HepG2 (cell line): ENCODE data around the gene BCAS1. TPM values are rescaled to one million over a fixed set of nuclear protein-coding genes. Genes with fewer than 3 reads are reported as not detected.

ENCODE experiments used
- ATAC-seq: fragments of 200-7000 bp; cut with Tn5 transposase; 3 replicates; pipeline ENCODE4 v1.9.1; 2020; ENCODE audit warnings: mild to moderate bottlenecking, moderate library complexity
- BruUV-seq: library from RNA; stranded (reverse); fragments of 400-500 nt; replicated peaks from 2 replicates; lab custom pipeline; 2021; lab: Mats Ljungman, UMichigan
- CTCF ChIA-PET: fragments of 300-600 bp; formaldehyde crosslinking; extraction: SDS; loops from one replicate; lab custom pipeline; 2021; ENCODE audit warnings: low total read pairs, inconsistent platforms, low intra/inter-chr PET ratio; lab: Yijun Ruan, JAX
- POLR2A ChIA-PET: fragments of 350-600 bp; sonication (Branson Sonifier 250); formaldehyde crosslinking; loops from one replicate; lab custom pipeline; 2020; ENCODE audit warnings: antibody characterized with exemption, inconsistent platforms; lab: Yijun Ruan, JAX
- DNase-seq: peaks from one replicate; pipeline ENCODE4 v3.0.0-alpha.2; 2015; ENCODE audit warnings: low spot score
- FAIRE-seq: peaks from 3 replicates; lab custom pipeline; 2011; peaks lifted over from hg19 to GRCh38; lab: Jason Lieb, UNC
- H2AFZ ChIP-seq: one replicate; pipeline ENCODE4 v1.6.1; 2011; ENCODE audit warnings: low read length, inconsistent platforms
- H3K27ac ChIP-seq: fragments of 300-600 bp; 3 replicates; pipeline ENCODE4 v1.8.0; 2011; ENCODE audit warnings: mixed run types, mild to moderate bottlenecking, mixed read lengths, low read length, inconsistent platforms; ENCODE audit not compliant: insufficient read depth; ENCODE audit errors: extremely low read length
- H3K27me3 ChIP-seq, 2 experiments: fragments of 200-600 bp in 1 of 2; 2 replicates in 1 of 2; 3 replicates in 1 of 2; pipeline versions ENCODE4 v1.6.0 to v1.8.0; 2011; ENCODE audit warnings: low read length in 2 of 2, mild to moderate bottlenecking in 2 of 2, moderate library complexity in 2 of 2, inconsistent platforms in 1 of 2; ENCODE audit not compliant: insufficient read depth in 2 of 2, control insufficient read depth in 1 of 2
- H3K36me3 ChIP-seq, 2 experiments: fragments of 200-600 bp in 1 of 2; replicated peaks in 1 of 2; 2 replicates in 1 of 2; 3 replicates in 1 of 2; pipeline versions ENCODE4 v1.5.1 to v1.8.0; 2011; ENCODE audit warnings: low read length in 2 of 2, inconsistent platforms in 1 of 2; ENCODE audit not compliant: insufficient read depth in 2 of 2, control insufficient read depth in 1 of 2
- H3K4me1 ChIP-seq: 2 replicates; pipeline ENCODE4 v1.5.1; 2012; ENCODE audit warnings: low read length, inconsistent platforms; ENCODE audit not compliant: insufficient read depth
- H3K4me2 ChIP-seq: 2 replicates; pipeline ENCODE4 v1.6.0; 2011; ENCODE audit warnings: low read depth, low read length, inconsistent platforms
- H3K4me3 ChIP-seq, 3 experiments: fragments of 200-600 bp in 1 of 3; sonication (generic), shearing (Covaris generic) in 1 of 3; replicated peaks in 1 of 3; 2 replicates each; pipeline ENCODE4 v1.5.1; 2011 to 2016; ENCODE audit warnings: low read length in 3 of 3, inconsistent platforms in 2 of 3, low read depth in 2 of 3, mild to moderate bottlenecking in 2 of 3, control low read depth in 1 of 3, mixed read lengths in 1 of 3; ENCODE audit not compliant: insufficient read depth in 1 of 3
- H3K79me2 ChIP-seq: one replicate; pipeline ENCODE4 v1.6.1; 2011; ENCODE audit warnings: low read length, inconsistent platforms; ENCODE audit not compliant: insufficient read depth
- H3K9ac ChIP-seq: 2 replicates; pipeline ENCODE4 v1.6.0; 2011; ENCODE audit warnings: mild to moderate bottlenecking, low read depth, low read length, inconsistent platforms; ENCODE audit not compliant: insufficient read depth
- H3K9me3 ChIP-seq: 2 replicates; pipeline ENCODE4 v1.5.1; 2012; ENCODE audit warnings: mild to moderate bottlenecking, low read length
- H4K20me1 ChIP-seq: 2 replicates; pipeline ENCODE4 v1.6.0; 2011; ENCODE audit warnings: inconsistent platforms, mild to moderate bottlenecking, low read length, moderate library complexity; ENCODE audit not compliant: insufficient read depth
- AGO2 ChIP-seq: fragments of 200-400 bp; formaldehyde crosslinking; optimal IDR thresholded peaks from 2 replicates; pipeline ENCODE3; 2017; ENCODE audit warnings: mild to moderate bottlenecking, low read depth, low read length, moderate library complexity
- CEBPG ChIP-seq: IDR thresholded peaks from 2 replicates; pipeline ENCODE4 v1.6.1; 2016
- E2F1 ChIP-seq: sonication (generic); formaldehyde crosslinking; IDR thresholded peaks from 2 replicates; pipeline ENCODE4 v1.5.0; 2020; ENCODE audit warnings: missing genetic modification reagents
- E2F2 ChIP-seq: sonication (generic); formaldehyde crosslinking; IDR thresholded peaks from 2 replicates; pipeline ENCODE4 v1.4.0; 2020; ENCODE audit warnings: missing genetic modification reagents, borderline replicate concordance
- GPN1 ChIP-seq: sonication (generic); formaldehyde crosslinking; IDR thresholded peaks from 2 replicates; pipeline ENCODE4 v1.5.1; 2020; ENCODE audit warnings: missing genetic modification reagents, borderline replicate concordance
- HNRNPH1 ChIP-seq: fragments of 200-400 bp; formaldehyde crosslinking; optimal IDR thresholded peaks from 2 replicates; pipeline ENCODE3; 2017; ENCODE audit warnings: mild to moderate bottlenecking, low read depth, low read length
- ISL2 ChIP-seq: sonication (generic); formaldehyde crosslinking; IDR thresholded peaks from 2 replicates; pipeline ENCODE4 v1.5.0; 2020; ENCODE audit warnings: missing genetic modification reagents
- JUN ChIP-seq: sonication (generic); formaldehyde crosslinking; IDR thresholded peaks from 2 replicates; pipeline ENCODE4 v1.4.0; 2020; ENCODE audit warnings: mild to moderate bottlenecking, missing genetic modification reagents
- PHF8 ChIP-seq: sonication (generic); formaldehyde crosslinking; IDR thresholded peaks from 2 replicates; pipeline ENCODE4 v1.5.0; 2020; ENCODE audit warnings: missing genetic modification reagents
- RBM39 ChIP-seq: fragments of 200-400 bp; formaldehyde crosslinking; IDR thresholded peaks from one replicate; pipeline ENCODE4 v1.6.1; 2018; ENCODE audit warnings: antibody characterized with exemption, mild to moderate bottlenecking, low read depth, low read length; ENCODE audit not compliant: poor library complexity, severe bottlenecking
- SIN3A ChIP-seq: IDR thresholded peaks from 2 replicates; pipeline ENCODE4 v1.6.1; 2011; ENCODE audit warnings: low read depth, mild to moderate bottlenecking, control low read depth, low read length, borderline replicate concordance
- TAF1 ChIP-seq: sonication (generic); formaldehyde crosslinking; IDR thresholded peaks from 2 replicates; pipeline ENCODE4 v1.4.0; 2020; ENCODE audit warnings: missing genetic modification reagents
- ZNF17 ChIP-seq: sonication (generic); formaldehyde crosslinking; IDR thresholded peaks from 2 replicates; pipeline ENCODE4 v1.5.0; 2020; ENCODE audit warnings: mild to moderate bottlenecking, missing genetic modification reagents
- ZNF546 ChIP-seq: sonication (generic); formaldehyde crosslinking; conservative IDR thresholded peaks from 2 replicates; pipeline ENCODE4 v1.8.1; 2023; ENCODE audit warnings: mild to moderate bottlenecking, missing genetic modification reagents
- ZNF713 ChIP-seq: sonication (generic); formaldehyde crosslinking; IDR thresholded peaks from 2 replicates; pipeline ENCODE4 v1.4.0; 2020; ENCODE audit warnings: mild to moderate bottlenecking, missing genetic modification reagents
- WGBS: methylation state at CpG from one replicate; pipeline ENCODE4 v1.1.6; 2017; ENCODE audit warnings: low lambda C conversion rate; 5-methylcytosine and 5-hydroxymethylcytosine counted together
- in situ Hi-C: cut with HindIII; loops from 2 replicates; pipeline ENCODE4 v1.10.0; 2017; ENCODE audit warnings: low pct_unique_long_range_greater_than_20kb; ENCODE audit not compliant: extremely low pct_ligation_motif_present
- intact Hi-C: fragments of 100-400 bp; cut with micrococcal nuclease; formaldehyde crosslinking; loops from one replicate; pipeline ENCODE4 v1.10.0; 2022; ENCODE audit not compliant: unreplicated experiment
- polyA plus RNA-seq, 8 experiments: library from polyadenylated mRNA; depleted of rRNA in 3 of 8; stranded (reverse) in 7 of 8; unstranded in 1 of 8; fragments of >200 nt; fragmentation: Illumina TruSeq in 4 of 8; extraction: Trizol in 4 of 8; gene quantifications; 2 replicates each; pipeline versions ENCODE4 v1.2.1 to v1.2.3, GENCODE V29; 2011 to 2016; ENCODE audit warnings: low read depth in 4 of 8, missing spikeins in 1 of 8, mixed read lengths in 1 of 8; ENCODE audit not compliant: insufficient read depth in 1 of 8
- total RNA-seq, 5 experiments: library from RNA; depleted of rRNA; stranded (reverse); fragments of >200 nt; fragmentation: Illumina TruSeq; extraction: Trizol; gene quantifications; 2 replicates each; pipeline ENCODE4 v1.2.3, GENCODE V29; 2016; ENCODE audit warnings: low read depth in 1 of 5
- TF ChIP-seq, protein P1 (sequence below): IDR thresholded peaks from 2 replicates; pipeline ENCODE4 v1.6.1; 2016; ENCODE audit warnings: missing biosample characterization, missing genetic modification reagents, low read depth
- TF ChIP-seq, protein P2 (sequence below): fragments of 450-650 bp; IDR thresholded peaks from 2 replicates; pipeline ENCODE4 v1.6.1; 2016
- TF ChIP-seq, protein P3 (sequence below): sonication (generic); formaldehyde crosslinking; IDR thresholded peaks from 2 replicates; pipeline ENCODE4 v1.4.0; 2020; ENCODE audit warnings: missing genetic modification reagents

Gene BCAS1
- total and polyA plus RNA-seq, 2 of the 13 experiments (the other 11 are each of a cell fraction or from before 2014, with no cell fraction given) = 0.55 to 0.91 TPM

DNA sequence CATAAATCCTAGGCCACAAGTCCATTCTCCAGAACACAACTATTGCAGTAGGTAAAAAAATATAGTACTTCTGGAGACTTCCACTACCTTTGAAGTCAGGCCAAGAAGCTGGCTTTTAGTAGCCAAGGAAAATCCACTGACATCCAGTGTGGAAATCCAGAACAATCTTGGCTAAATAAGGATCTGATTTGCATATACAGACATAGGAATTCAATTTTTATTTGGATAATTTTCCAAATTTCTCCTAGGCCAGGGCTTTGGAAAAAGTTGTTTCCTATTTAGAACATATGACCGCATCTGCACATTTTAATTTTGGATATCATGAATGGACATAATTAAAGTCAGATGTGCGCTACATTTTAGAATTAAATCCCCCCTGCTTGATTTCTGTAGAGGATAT lies 100.2 kb downstream of the BCAS1 start:
- no peak for FAIRE-seq
- Histone ChIP-seq H3K4me3 (no peak overlapping the region), H3K27ac (no peak overlapping the region), H3K9me3 (no peaks in the 10 kb centered on the region), H3K27me3 (no peaks in the 10 kb centered on the region), H3K79me2 (no peaks in the 10 kb centered on the region), H3K9ac (no peak overlapping the region), H3K4me1 (no peaks in the 10 kb centered on the region), H3K4me2 (no peak overlapping the region), H2AFZ (no peak overlapping the region), H4K20me1 (no peaks in the 10 kb centered on the region), H3K36me3 (no peaks in the 10 kb centered on the region)
- no peak for DNase-seq
- WGBS = 83% methylated on average over 2 of the region's 2 CpGs
- BruUV-seq = no TSS peak
- TF ChIP-seq E2F1 (no peak), HNRNPH1 (no peak), JUN (CRISPR knock-in tag) (no peak), AGO2 (no peak), PHF8 (CRISPR knock-in tag) (no peak), ZNF17 (CRISPR knock-in tag) (no peak), SIN3A (no peak), GPN1 (no peak), ZNF713 (CRISPR knock-in tag) (no peak), E2F2 (CRISPR knock-in tag) (no peak), RBM39 (no peak), ISL2 (CRISPR knock-in tag) (no peak), ZNF546 (CRISPR knock-in tag) (no peak), TAF1 (CRISPR knock-in tag) (no peak), CEBPG (no peak)
- TF ChIP-seq, protein P1, sequence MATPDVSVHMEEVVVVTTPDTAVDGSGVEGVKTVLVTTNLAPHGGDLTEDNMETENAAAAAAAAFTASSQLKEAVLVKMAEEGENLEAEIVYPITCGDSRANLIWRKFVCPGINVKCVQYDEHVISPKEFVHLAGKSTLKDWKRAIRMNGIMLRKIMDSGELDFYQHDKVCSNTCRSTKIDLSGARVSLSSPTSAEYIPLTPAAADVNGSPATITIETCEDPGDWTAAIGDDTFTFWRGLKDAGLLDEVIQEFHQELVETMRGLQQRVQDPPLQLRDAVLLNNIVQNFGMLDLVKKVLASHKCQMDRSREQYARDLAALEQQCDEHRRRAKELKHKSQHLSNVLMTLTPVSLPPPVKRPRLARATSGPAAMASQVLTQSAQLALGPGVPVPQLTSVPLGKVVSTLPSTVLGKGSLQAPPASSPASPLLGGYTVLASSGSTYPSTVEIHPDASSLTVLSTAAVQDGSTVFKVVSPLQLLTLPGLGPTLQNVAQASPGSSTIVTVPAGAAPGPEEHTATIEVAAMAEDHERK (CRISPR knock-in tag) = no peak
- TF ChIP-seq, protein P2, sequence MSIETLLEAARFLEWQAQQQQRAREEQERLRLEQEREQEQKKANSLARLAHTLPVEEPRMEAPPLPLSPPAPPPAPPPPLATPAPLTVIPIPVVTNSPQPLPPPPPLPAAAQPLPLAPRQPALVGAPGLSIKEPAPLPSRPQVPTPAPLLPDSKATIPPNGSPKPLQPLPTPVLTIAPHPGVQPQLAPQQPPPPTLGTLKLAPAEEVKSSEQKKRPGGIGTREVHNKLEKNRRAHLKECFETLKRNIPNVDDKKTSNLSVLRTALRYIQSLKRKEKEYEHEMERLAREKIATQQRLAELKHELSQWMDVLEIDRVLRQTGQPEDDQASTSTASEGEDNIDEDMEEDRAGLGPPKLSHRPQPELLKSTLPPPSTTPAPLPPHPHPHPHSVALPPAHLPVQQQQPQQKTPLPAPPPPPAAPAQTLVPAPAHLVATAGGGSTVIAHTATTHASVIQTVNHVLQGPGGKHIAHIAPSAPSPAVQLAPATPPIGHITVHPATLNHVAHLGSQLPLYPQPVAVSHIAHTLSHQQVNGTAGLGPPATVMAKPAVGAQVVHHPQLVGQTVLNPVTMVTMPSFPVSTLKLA = no peak
- TF ChIP-seq, protein P3, sequence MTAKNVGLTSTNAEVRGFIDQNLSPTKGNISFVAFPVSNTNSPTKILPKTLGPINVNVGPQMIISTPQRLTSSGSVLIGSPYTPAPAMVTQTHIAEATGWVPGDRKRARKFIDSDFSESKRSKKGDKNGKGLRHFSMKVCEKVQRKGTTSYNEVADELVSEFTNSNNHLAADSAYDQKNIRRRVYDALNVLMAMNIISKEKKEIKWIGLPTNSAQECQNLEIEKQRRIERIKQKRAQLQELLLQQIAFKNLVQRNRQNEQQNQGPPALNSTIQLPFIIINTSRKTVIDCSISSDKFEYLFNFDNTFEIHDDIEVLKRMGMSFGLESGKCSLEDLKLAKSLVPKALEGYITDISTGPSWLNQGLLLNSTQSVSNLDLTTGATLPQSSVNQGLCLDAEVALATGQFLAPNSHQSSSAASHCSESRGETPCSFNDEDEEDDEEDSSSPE (CRISPR knock-in tag) = no peak
- intact Hi-C loops (no loop called here), in situ Hi-C loops (no loop called here)
- ChIA-PET CTCF (no interaction called here), POLR2A (no interaction called here)
- ATAC-seq = no peak
